K562 (cell line): ENCODE measurements around the gene NCBP2. TPM values are rescaled to one million over a fixed set of nuclear protein-coding genes. Genes with fewer than 3 reads are reported as not detected.

ENCODE experiments used
- ARID2 ChIP-seq: fragments of 450-650 bp; IDR thresholded peaks from 2 replicates; pipeline ENCODE4 v1.6.1; 2017; ENCODE audit warnings: antibody characterized with exemption, mild to moderate bottlenecking
- CAMTA2 ChIP-seq: fragments of 250-450 bp; sonication (Bioruptor Pico); conservative IDR thresholded peaks from 2 replicates; pipeline ENCODE4 v1.5.1; 2022
- CCAR2 ChIP-seq: fragments of 200-400 bp; formaldehyde crosslinking; IDR thresholded peaks from 2 replicates; pipeline ENCODE4 v1.6.1; 2017; ENCODE audit warnings: mild to moderate bottlenecking, low read depth, low read length
- FOS ChIP-seq: IDR thresholded peaks from 3 replicates; pipeline ENCODE4 v1.6.1; 2011; ENCODE audit not compliant: insufficient read length; ENCODE audit errors: extremely low read depth
- KAT2B ChIP-seq: IDR thresholded peaks from one replicate; pipeline ENCODE4 v1.6.1; 2012; ENCODE audit warnings: low read depth, mild to moderate bottlenecking, control low read depth, inconsistent platforms, low read length, moderate library complexity
- NCOA4 ChIP-seq: fragments of 450-650 bp; IDR thresholded peaks from 2 replicates; pipeline ENCODE4 v1.6.1; 2018; ENCODE audit warnings: mild to moderate bottlenecking; ENCODE audit not compliant: partially characterized antibody
- SETDB1 ChIP-seq: IDR thresholded peaks from one replicate; pipeline ENCODE4 v1.6.1; 2012; ENCODE audit warnings: low read length, control low read depth, inconsistent platforms
- SMC3 ChIP-seq: conservative IDR thresholded peaks from 2 replicates; pipeline ENCODE4 v1.6.1; 2011; ENCODE audit warnings: low read depth, low read length, improper control_type of control experiment; ENCODE audit not compliant: insufficient read depth
- ZNF274 ChIP-seq: IDR thresholded peaks from 2 replicates; pipeline ENCODE4 v1.6.1; 2011; ENCODE audit warnings: low read depth, mild to moderate bottlenecking, low read length, moderate library complexity, borderline replicate concordance
- ZNF311 ChIP-seq: fragments of 250-450 bp; sonication (Bioruptor Pico); IDR thresholded peaks from 2 replicates; pipeline ENCODE4 v1.4.0; 2020; ENCODE audit warnings: mild to moderate bottlenecking, moderate library complexity
- polyA plus RNA-seq, 8 experiments: library from polyadenylated mRNA; depleted of rRNA in 4 of 8; stranded (reverse) in 5 of 8; unstranded in 3 of 8; fragments of >200 nt; fragmentation: Nextera tagmentation in 2 of 8; fragmentation: Illumina TruSeq in 1 of 8; extraction: Ambion mirVana in 2 of 8; extraction: Trizol in 1 of 8; gene quantifications; 2 replicates each; pipeline versions ENCODE4 v1.2.1 to v1.2.3, GENCODE V29; 2011 to 2014; ENCODE audit warnings: inconsistent platforms in 1 of 8, missing spikeins in 1 of 8
- total RNA-seq, 7 experiments: library from RNA; depleted of rRNA in 6 of 7; stranded (reverse); fragments of >200 nt in 6 of 7; fragmentation: Illumina TruSeq in 2 of 7; extraction: Trizol in 2 of 7; gene quantifications; 2 replicates each; pipeline versions ENCODE4 v1.2.1 to v1.2.3, GENCODE V29; 2011 to 2021; ENCODE audit warnings: low replicate concordance in 1 of 7
- TF ChIP-seq, protein P1 (sequence below): sonication (generic); formaldehyde crosslinking; IDR thresholded peaks from 2 replicates; pipeline ENCODE4 v1.8.1; 2023; ENCODE audit warnings: mild to moderate bottlenecking, missing genetic modification reagents, moderate library complexity
- TF ChIP-seq, protein P2 (sequence below): fragments of 250-450 bp; sonication (Bioruptor Pico); IDR thresholded peaks from 2 replicates; pipeline ENCODE4 v1.5.0; 2020; ENCODE audit warnings: mild to moderate bottlenecking
- TF ChIP-seq, protein P3 (sequence below): fragments of 450-650 bp; IDR thresholded peaks from 2 replicates; pipeline ENCODE4 v1.6.1; 2017; ENCODE audit warnings: mild to moderate bottlenecking, moderate library complexity
- TF ChIP-seq, protein P4 (sequence below): sonication (generic); formaldehyde crosslinking; IDR thresholded peaks from 2 replicates; pipeline ENCODE4 v1.5.0; 2020; ENCODE audit warnings: missing genetic modification reagents

The NCBP2 gene
- total and polyA plus RNA-seq, 9 of the 15 experiments (the other 6 are each of a cell fraction or from before 2014, with no cell fraction given): 56.4 to 102 (median 82.3) TPM

DNA sequence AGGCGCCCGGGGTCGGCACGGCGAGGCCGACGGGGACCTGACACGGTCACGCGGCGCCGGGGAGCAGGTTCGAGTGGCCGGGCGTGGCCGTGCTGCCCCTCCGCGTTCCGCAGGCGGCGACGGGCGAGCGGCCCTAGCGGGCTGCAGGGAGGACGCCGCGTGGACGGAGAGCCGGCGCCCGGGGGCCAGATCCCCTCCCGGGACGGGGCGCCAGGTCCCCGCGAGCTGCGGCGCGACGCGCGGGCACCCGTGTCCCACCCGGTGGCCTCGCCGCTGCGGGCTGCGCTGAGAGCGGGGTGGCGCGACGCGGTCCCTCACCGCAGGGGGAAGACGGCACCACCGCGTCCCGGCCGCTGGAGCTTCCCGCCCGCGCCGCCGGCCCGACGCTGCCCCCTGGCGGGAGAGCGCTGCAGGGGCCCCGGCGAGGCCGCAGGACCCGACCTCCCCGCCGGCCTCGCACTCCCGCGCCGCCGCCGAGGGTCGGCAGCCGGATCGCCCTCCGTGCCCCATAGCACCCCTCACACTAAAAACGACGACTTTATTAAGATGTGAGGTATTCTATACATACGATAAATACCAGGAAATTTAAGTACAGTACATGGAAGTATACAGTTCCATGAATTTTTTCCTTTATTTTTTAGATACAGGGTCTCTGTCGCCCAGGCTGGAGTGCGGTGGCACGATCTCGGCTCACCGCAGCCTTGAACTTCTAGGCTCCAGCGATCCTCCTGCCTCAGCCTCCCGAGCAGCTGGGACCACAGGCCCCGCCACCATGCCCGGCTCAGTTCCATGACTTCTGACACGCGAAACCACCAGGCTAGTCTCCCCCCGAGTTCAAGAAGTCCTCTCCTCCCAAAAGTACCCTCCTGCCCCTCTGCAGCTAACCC lies 27.6 kb upstream of the NCBP2 start (continued):
- TF ChIP-seq, protein P1, sequence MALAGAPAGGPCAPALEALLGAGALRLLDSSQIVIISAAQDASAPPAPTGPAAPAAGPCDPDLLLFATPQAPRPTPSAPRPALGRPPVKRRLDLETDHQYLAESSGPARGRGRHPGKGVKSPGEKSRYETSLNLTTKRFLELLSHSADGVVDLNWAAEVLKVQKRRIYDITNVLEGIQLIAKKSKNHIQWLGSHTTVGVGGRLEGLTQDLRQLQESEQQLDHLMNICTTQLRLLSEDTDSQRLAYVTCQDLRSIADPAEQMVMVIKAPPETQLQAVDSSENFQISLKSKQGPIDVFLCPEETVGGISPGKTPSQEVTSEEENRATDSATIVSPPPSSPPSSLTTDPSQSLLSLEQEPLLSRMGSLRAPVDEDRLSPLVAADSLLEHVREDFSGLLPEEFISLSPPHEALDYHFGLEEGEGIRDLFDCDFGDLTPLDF: no peak
- TF ChIP-seq SMC3 (peak; percentile 88), KAT2B (no peak), SETDB1 (no peak), ZNF274 (no peak), CCAR2 (no peak), FOS (no peak), NCOA4 (no peak), ZNF311 (CRISPR knock-in tag) (no peak), ARID2 (no peak), CAMTA2 (no peak)
- TF ChIP-seq, protein P2, sequence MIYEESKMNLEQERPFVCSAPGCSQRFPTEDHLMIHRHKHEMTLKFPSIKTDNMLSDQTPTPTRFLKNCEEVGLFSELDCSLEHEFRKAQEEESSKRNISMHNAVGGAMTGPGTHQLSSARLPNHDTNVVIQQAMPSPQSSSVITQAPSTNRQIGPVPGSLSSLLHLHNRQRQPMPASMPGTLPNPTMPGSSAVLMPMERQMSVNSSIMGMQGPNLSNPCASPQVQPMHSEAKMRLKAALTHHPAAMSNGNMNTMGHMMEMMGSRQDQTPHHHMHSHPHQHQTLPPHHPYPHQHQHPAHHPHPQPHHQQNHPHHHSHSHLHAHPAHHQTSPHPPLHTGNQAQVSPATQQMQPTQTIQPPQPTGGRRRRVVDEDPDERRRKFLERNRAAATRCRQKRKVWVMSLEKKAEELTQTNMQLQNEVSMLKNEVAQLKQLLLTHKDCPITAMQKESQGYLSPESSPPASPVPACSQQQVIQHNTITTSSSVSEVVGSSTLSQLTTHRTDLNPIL (CRISPR knock-in tag): no peak
- TF ChIP-seq, protein P3, sequence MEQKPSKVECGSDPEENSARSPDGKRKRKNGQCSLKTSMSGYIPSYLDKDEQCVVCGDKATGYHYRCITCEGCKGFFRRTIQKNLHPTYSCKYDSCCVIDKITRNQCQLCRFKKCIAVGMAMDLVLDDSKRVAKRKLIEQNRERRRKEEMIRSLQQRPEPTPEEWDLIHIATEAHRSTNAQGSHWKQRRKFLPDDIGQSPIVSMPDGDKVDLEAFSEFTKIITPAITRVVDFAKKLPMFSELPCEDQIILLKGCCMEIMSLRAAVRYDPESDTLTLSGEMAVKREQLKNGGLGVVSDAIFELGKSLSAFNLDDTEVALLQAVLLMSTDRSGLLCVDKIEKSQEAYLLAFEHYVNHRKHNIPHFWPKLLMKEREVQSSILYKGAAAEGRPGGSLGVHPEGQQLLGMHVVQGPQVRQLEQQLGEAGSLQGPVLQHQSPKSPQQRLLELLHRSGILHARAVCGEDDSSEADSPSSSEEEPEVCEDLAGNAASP: no peak
- TF ChIP-seq, protein P4, sequence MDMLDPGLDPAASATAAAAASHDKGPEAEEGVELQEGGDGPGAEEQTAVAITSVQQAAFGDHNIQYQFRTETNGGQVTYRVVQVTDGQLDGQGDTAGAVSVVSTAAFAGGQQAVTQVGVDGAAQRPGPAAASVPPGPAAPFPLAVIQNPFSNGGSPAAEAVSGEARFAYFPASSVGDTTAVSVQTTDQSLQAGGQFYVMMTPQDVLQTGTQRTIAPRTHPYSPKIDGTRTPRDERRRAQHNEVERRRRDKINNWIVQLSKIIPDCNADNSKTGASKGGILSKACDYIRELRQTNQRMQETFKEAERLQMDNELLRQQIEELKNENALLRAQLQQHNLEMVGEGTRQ (CRISPR knock-in tag): no peak
